Measurements from ENCODE around the gene ACAD9.

DNA sequence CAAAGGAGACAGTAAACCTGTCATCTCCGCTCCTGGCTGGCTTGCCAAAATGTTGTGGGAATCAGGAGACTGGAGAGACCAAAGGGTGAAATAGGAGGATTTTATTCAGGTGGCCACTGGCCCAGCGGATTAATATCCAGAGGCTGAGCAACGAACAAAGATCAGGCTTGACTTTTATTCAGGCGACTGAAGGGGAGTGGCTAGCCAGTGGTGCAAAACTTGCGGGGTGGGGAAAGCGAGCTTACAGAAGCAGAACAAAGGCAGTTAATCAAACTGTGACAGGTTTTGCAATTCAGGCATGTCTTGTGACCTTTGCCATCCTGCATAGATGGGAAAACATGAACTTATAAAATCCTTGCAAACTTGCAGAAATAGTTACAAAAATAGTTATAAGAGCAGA, 19.8 kb upstream of the ACAD9 start:
- TF ChIP-seq, protein P1, sequence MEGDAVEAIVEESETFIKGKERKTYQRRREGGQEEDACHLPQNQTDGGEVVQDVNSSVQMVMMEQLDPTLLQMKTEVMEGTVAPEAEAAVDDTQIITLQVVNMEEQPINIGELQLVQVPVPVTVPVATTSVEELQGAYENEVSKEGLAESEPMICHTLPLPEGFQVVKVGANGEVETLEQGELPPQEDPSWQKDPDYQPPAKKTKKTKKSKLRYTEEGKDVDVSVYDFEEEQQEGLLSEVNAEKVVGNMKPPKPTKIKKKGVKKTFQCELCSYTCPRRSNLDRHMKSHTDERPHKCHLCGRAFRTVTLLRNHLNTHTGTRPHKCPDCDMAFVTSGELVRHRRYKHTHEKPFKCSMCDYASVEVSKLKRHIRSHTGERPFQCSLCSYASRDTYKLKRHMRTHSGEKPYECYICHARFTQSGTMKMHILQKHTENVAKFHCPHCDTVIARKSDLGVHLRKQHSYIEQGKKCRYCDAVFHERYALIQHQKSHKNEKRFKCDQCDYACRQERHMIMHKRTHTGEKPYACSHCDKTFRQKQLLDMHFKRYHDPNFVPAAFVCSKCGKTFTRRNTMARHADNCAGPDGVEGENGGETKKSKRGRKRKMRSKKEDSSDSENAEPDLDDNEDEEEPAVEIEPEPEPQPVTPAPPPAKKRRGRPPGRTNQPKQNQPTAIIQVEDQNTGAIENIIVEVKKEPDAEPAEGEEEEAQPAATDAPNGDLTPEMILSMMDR (conservative IDR thresholded peaks at IDR 0.05; ENCODE audit: low read length) = no peak
- no peak for TF ChIP-seq EZH2phosphoT487 (IDR thresholded peaks at IDR 0.05; ENCODE audit: borderline replicate concordance, low read depth, low read length)

All from OCI-LY7 (cell line).